Measurements from ENCODE around the gene CRB3.

DNA sequence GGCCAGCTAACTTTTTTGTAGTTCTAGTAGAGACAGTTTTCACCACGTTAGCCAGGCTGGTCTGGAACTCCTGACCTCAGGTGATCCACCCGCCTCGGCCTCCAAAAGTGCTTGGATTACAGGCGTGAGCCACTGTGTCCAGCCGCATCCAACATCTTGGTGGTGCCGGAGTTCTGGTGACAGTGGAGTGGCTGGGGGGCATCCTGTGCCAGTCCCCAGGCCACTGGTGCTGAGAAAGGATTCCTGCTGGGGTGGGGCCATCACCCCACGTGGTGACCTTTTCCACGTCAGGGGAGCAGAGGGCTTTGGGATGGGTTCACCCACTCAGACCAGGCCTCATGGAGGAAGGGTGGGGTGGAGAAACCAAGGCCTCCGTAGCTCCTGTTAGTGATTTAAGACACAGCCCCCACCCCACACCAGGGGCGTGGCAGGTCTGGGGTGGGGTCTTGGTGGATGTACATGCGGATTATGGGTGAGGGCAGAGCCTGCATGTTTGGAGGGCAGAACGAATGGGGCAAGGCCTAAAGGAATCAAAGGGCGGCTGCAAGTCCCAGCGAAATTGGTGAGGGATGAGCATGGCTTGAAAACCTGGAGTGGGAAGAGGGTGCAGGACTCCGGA is 51.0 kb downstream of the CRB3 start:
- TF ChIP-seq, protein P1, sequence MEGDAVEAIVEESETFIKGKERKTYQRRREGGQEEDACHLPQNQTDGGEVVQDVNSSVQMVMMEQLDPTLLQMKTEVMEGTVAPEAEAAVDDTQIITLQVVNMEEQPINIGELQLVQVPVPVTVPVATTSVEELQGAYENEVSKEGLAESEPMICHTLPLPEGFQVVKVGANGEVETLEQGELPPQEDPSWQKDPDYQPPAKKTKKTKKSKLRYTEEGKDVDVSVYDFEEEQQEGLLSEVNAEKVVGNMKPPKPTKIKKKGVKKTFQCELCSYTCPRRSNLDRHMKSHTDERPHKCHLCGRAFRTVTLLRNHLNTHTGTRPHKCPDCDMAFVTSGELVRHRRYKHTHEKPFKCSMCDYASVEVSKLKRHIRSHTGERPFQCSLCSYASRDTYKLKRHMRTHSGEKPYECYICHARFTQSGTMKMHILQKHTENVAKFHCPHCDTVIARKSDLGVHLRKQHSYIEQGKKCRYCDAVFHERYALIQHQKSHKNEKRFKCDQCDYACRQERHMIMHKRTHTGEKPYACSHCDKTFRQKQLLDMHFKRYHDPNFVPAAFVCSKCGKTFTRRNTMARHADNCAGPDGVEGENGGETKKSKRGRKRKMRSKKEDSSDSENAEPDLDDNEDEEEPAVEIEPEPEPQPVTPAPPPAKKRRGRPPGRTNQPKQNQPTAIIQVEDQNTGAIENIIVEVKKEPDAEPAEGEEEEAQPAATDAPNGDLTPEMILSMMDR (conservative IDR thresholded peaks at IDR 0.05; ENCODE audit: low read depth, low read length) = no peak
- TF ChIP-seq EZH2 (IDR thresholded peaks at IDR 0.05; ENCODE audit: borderline replicate concordance, low read depth, low read length, poor library complexity, severe bottlenecking) = no peak

Data from A673 (cell line).